Naive thymus-derived CD4-positive, alpha-beta T cell (primary cell): ENCODE data around the gene TFPI. TPM values are rescaled to one million over a fixed set of nuclear protein-coding genes. Genes with fewer than 3 reads are reported as not detected.

Experiments
- ATAC-seq: fragments of 150-1000 bp; cut with Tn5 transposase; 2 replicates; pipeline ENCODE4 v1.10.0; 2021; ENCODE audit warnings: mild to moderate bottlenecking, moderate library complexity
- CTCF ChIA-PET: fragments of 350-600 bp; sonication (Branson Sonifier 250); formaldehyde crosslinking; loops from one replicate; lab custom pipeline; 2021; ENCODE audit warnings: antibody characterized with exemption; lab: Charles Lee
- POLR2A ChIA-PET: fragments of 350-600 bp; sonication (Branson Sonifier 250); formaldehyde crosslinking; loops from one replicate; lab custom pipeline; 2021; ENCODE audit warnings: antibody characterized with exemption, inconsistent platforms; lab: Charles Lee
- DNase-seq, 9 donors: peaks; one replicate each; pipeline versions ENCODE4 v3.0.0 to v3.0.0-alpha.2; 2020 to 2022; ENCODE audit warnings: mixed read lengths in 1 of 9
- H3K27ac ChIP-seq: one replicate; pipeline ENCODE4 v1.7.0; 2013; ENCODE audit warnings: mild to moderate bottlenecking, low read depth, low read length, moderate library complexity
- H3K27me3 ChIP-seq, 2 donors: one replicate each; pipeline ENCODE4 v1.7.0; 2013; ENCODE audit warnings: low read length in 2 of 2, mild to moderate bottlenecking in 2 of 2, moderate library complexity in 2 of 2; ENCODE audit not compliant: control insufficient read depth in 2 of 2, insufficient read depth in 2 of 2
- H3K36me3 ChIP-seq, 3 experiments: 1 replicate in 2 of 3; 2 replicates in 1 of 3; pipeline ENCODE4 v1.7.0; 2013; ENCODE audit warnings: low read length in 3 of 3, mild to moderate bottlenecking in 3 of 3, moderate library complexity in 1 of 3; ENCODE audit not compliant: insufficient read depth in 3 of 3, control insufficient read depth in 2 of 3
- H3K4me1 ChIP-seq, 2 donors: one replicate each; pipeline ENCODE4 v1.7.0; 2013; ENCODE audit warnings: low read length in 2 of 2, mild to moderate bottlenecking in 2 of 2, moderate library complexity in 1 of 2; ENCODE audit not compliant: control insufficient read depth in 2 of 2, insufficient read depth in 2 of 2
- H3K4me3 ChIP-seq: 2 replicates; pipeline ENCODE4 v1.7.0; 2013; ENCODE audit warnings: mild to moderate bottlenecking, low read length
- H3K9me3 ChIP-seq, 3 experiments: 1 replicate in 2 of 3; 2 replicates in 1 of 3; pipeline ENCODE4 v1.7.0; 2013; ENCODE audit warnings: low read length in 3 of 3; ENCODE audit not compliant: control insufficient read depth in 2 of 3
- H3K27ac Mint-ChIP-seq, 9 donors: one replicate each; pipeline ENCODE4 v1.8.0; 2020 to 2022; ENCODE audit warnings: mixed read lengths in 9 of 9, mild to moderate bottlenecking in 8 of 9, moderate library complexity in 5 of 9, inconsistent platforms in 2 of 9
- H3K27me3 Mint-ChIP-seq, 5 donors: one replicate each; pipeline ENCODE4 v1.8.0; 2021 to 2022; ENCODE audit warnings: mixed read lengths in 5 of 5, mild to moderate bottlenecking in 1 of 5
- H3K36me3 Mint-ChIP-seq, 5 donors: one replicate each; pipeline ENCODE4 v1.8.0; 2020 to 2022; ENCODE audit warnings: mixed read lengths in 5 of 5, mild to moderate bottlenecking in 3 of 5, inconsistent platforms in 1 of 5
- H3K4me1 Mint-ChIP-seq, 7 donors: one replicate each; pipeline ENCODE4 v1.8.0; 2020 to 2022; ENCODE audit warnings: mixed read lengths in 7 of 7, mild to moderate bottlenecking in 3 of 7, inconsistent platforms in 1 of 7
- H3K4me3 Mint-ChIP-seq, 10 donors: one replicate each; pipeline ENCODE4 v1.8.0; 2020 to 2022; ENCODE audit warnings: mild to moderate bottlenecking in 10 of 10, mixed read lengths in 10 of 10, moderate library complexity in 6 of 10, inconsistent platforms in 2 of 10
- H3K9me3 Mint-ChIP-seq, 11 donors: one replicate each; pipeline ENCODE4 v1.8.0; 2020 to 2022; ENCODE audit warnings: mixed read lengths in 11 of 11, mild to moderate bottlenecking in 4 of 11, inconsistent platforms in 1 of 11, moderate library complexity in 1 of 11
- intact Hi-C, 2 donors: fragments of 100-400 bp; cut with micrococcal nuclease; formaldehyde crosslinking; loops; one replicate each; pipeline ENCODE4 v1.15.1; 2023
- polyA plus RNA-seq, 2 donors: library from polyadenylated mRNA; unstranded; fragments of 300-500 nt; fragmentation: Illumina TruSeq; gene quantifications; one replicate each; pipeline ENCODE4 v1.2.3, GENCODE V29; 2021
- total RNA-seq, 6 experiments: library from RNA in 5 of 6; stranded (reverse) in 5 of 6; gene quantifications; 1 replicate in 5 of 6; 2 replicates in 1 of 6; pipeline ENCODE4 v1.2.3 and lab custom pipeline; 2021 to 2026

Gene TFPI
- total and polyA plus RNA-seq, 7 experiments from 2014 or later, result 0.15 to 1.2 (median 0.56) TPM; not detected in 4

GRCh38 chr2:187500585-187501359, 53.5 kb downstream of the TFPI start:
- CTCF ChIA-PET, result no interaction called here
- Mint-ChIP-seq H3K4me3 (no peak overlapping the region), H3K27ac (no peak overlapping the region), H3K27me3 (peaks cover 0 to 9% (median 4%) of the 10 kb centered on the region in 5 donors), H3K36me3 (no peaks in the 10 kb centered on the region), H3K9me3 (peaks cover 0 to 2% (median 0%) of the 10 kb centered on the region in 11 donors), H3K4me1 (peaks cover 0 to 8% (median 7%) of the 10 kb centered on the region in 7 donors)
- H3K9me3 ChIP-seq, result no peaks in the 10 kb centered on the region
- H3K36me3 ChIP-seq, result no peaks in the 10 kb centered on the region
- POLR2A ChIA-PET, result no interaction called here
- no peak overlapping the region for H3K27ac ChIP-seq
- intact Hi-C loops, result loop anchor here (1.0 to 2.0 kb wide), 3 partner anchors 80 to 868 kb away; no protein-coding TSS in a partner anchor
- no peak for DNase-seq
- H3K27me3 ChIP-seq, result peaks cover 0 to 2% of the 10 kb centered on the region in 2 donors
- H3K4me3 ChIP-seq, result no peak overlapping the region
- ATAC-seq, result no peak
- H3K4me1 ChIP-seq, result no peaks in the 10 kb centered on the region

- no peak overlapping the region for H3K4me3 Mint-ChIP-seq
- no peaks in the 10 kb centered on the region for H3K4me1 ChIP-seq
- ChIA-PET POLR2A (no interaction called here), CTCF (interaction anchor here (0.5 to 0.7 kb wide), 3 partner anchors 550 to 1009 kb away, joined by 3 to 7 read pairs (median 3); no protein-coding TSS in a partner anchor)
- H3K36me3 ChIP-seq, result no peaks in the 10 kb centered on the region
- H3K36me3 Mint-ChIP-seq, result no peaks in the 10 kb centered on the region
- no peaks in the 10 kb centered on the region for H3K9me3 ChIP-seq
- H3K4me1 Mint-ChIP-seq, result peaks cover 0 to 8% (median 7%) of the 10 kb centered on the region in 7 donors
- H3K27me3 Mint-ChIP-seq, result peaks cover 0 to 9% (median 4%) of the 10 kb centered on the region in 5 donors
- intact Hi-C loops, result loop anchor here (1.0 to 2.0 kb wide), 3 partner anchors 80 to 869 kb away; no protein-coding TSS in a partner anchor
- ATAC-seq (peak; percentile 60), DNase-seq (peak in 5 of 9 donors; percentile 23 to 40 (median 34))
- H3K27ac ChIP-seq, result no peak overlapping the region
- H3K27ac Mint-ChIP-seq, result no peak overlapping the region
- H3K4me3 ChIP-seq, result no peak overlapping the region
- H3K9me3 Mint-ChIP-seq, result no peaks in the 10 kb centered on the region
- peaks cover 0 to 2% of the 10 kb centered on the region in 2 donors for H3K27me3 ChIP-seq
Measured at GRCh38 chr2:187499941-187500532, 54.2 kb downstream of the TFPI start.

GRCh38 chr2:187497858-187498463, 56.3 kb downstream of the TFPI start:
- Mint-ChIP-seq H3K9me3 (peaks cover 0 to 7% (median 0%) of the 10 kb centered on the region in 11 donors), H3K4me1 (no peaks in the 10 kb centered on the region), H3K27me3 (peaks cover 0 to 8% (median 4%) of the 10 kb centered on the region in 5 donors), H3K27ac (no peak overlapping the region), H3K4me3 (no peak overlapping the region), H3K36me3 (no peaks in the 10 kb centered on the region)
- CTCF ChIA-PET, result interaction anchor here (1.4 kb wide), 1 partner anchor 78 kb away, joined by 4 read pairs; no protein-coding TSS in a partner anchor
- intact Hi-C loops, result no loop called here
- DNase-seq (no peak), ATAC-seq (no peak)
- Histone ChIP-seq H3K27me3 (peaks cover 0 to 2% of the 10 kb centered on the region in 2 donors), H3K4me1 (no peaks in the 10 kb centered on the region), H3K27ac (no peak overlapping the region), H3K4me3 (no peak overlapping the region), H3K9me3 (no peaks in the 10 kb centered on the region), H3K36me3 (no peaks in the 10 kb centered on the region)
- POLR2A ChIA-PET, result no interaction called here

GRCh38 chr2:187497140-187497539, 57.1 kb downstream of the TFPI start:
- H3K27ac Mint-ChIP-seq, result no peak overlapping the region
- peaks cover 0 to 7% (median 0%) of the 10 kb centered on the region in 11 donors for H3K9me3 Mint-ChIP-seq
- DNase-seq, result no peak
- intact Hi-C loops, result no loop called here
- no peaks in the 10 kb centered on the region for H3K9me3 ChIP-seq
- no peaks in the 10 kb centered on the region for H3K4me1 ChIP-seq
- peaks cover 0 to 2% of the 10 kb centered on the region in 2 donors for H3K27me3 ChIP-seq
- no peak overlapping the region for H3K4me3 Mint-ChIP-seq
- H3K27me3 Mint-ChIP-seq, result no peaks in the 10 kb centered on the region
- no peaks in the 10 kb centered on the region for H3K36me3 ChIP-seq
- no peaks in the 10 kb centered on the region for H3K36me3 Mint-ChIP-seq
- H3K4me1 Mint-ChIP-seq, result no peaks in the 10 kb centered on the region
- CTCF ChIA-PET, result no interaction called here
- H3K27ac ChIP-seq, result no peak overlapping the region
- no peak for ATAC-seq
- POLR2A ChIA-PET, result no interaction called here
- H3K4me3 ChIP-seq, result no peak overlapping the region

- Mint-ChIP-seq H3K9me3 (peaks cover 0 to 7% (median 0%) of the 10 kb centered on the region in 11 donors), H3K4me3 (no peak overlapping the region), H3K27me3 (no peaks in the 10 kb centered on the region), H3K4me1 (no peaks in the 10 kb centered on the region), H3K36me3 (no peaks in the 10 kb centered on the region), H3K27ac (no peak overlapping the region)
- intact Hi-C loops, result no loop called here
- POLR2A ChIA-PET, result no interaction called here
- no peaks in the 10 kb centered on the region for H3K36me3 ChIP-seq
- CTCF ChIA-PET, result no interaction called here
- H3K4me1 ChIP-seq, result no peaks in the 10 kb centered on the region
- no peak overlapping the region for H3K4me3 ChIP-seq
- DNase-seq, result no peak
- no peaks in the 10 kb centered on the region for H3K9me3 ChIP-seq
- no peak overlapping the region for H3K27ac ChIP-seq
- ATAC-seq, result no peak
- H3K27me3 ChIP-seq, result peaks cover 0 to 2% of the 10 kb centered on the region in 2 donors
Measured at GRCh38 chr2:187495324-187495723, 58.9 kb downstream of the TFPI start.

- Mint-ChIP-seq H3K9me3 (peaks cover 0 to 7% (median 0%) of the 10 kb centered on the region in 11 donors), H3K27me3 (no peaks in the 10 kb centered on the region), H3K4me3 (no peak overlapping the region), H3K27ac (no peak overlapping the region), H3K4me1 (no peaks in the 10 kb centered on the region), H3K36me3 (no peaks in the 10 kb centered on the region)
- intact Hi-C loops, result no loop called here
- Histone ChIP-seq H3K4me3 (no peak overlapping the region), H3K36me3 (no peaks in the 10 kb centered on the region), H3K27me3 (peaks cover 0 to 2% of the 10 kb centered on the region in 2 donors), H3K9me3 (no peaks in the 10 kb centered on the region), H3K4me1 (no peaks in the 10 kb centered on the region), H3K27ac (no peak overlapping the region)
- no peak for DNase-seq
- no peak for ATAC-seq
- CTCF ChIA-PET, result no interaction called here
- POLR2A ChIA-PET, result no interaction called here
Measured at GRCh38 chr2:187493877-187494568, 60.2 kb downstream of the TFPI start.
